HG03558 (cell line): Measurements from ENCODE around the gene PISD.
"Not testable (repeated sequence)": the region's sequence is repeated elsewhere in the genome, so short reads cannot be mapped to it uniquely, and the experiment has no call there.

Experiments
- ATAC-seq: cut with Tn5 transposase; IDR thresholded peaks from one replicate; pipeline ENCODE4 v1.9.1; 2021; ENCODE audit warnings: moderate number of reproducible peaks; ENCODE audit not compliant: unreplicated experiment; ENCODE audit errors: extremely low read depth

PISD gene

GRCh38 chr22:31661851-31662667 is at the start of gene PISD:
Gene PISD, minus strand, starts transcription at chr22:31662215. Its CDS starts 7 bp downstream, at chr22:31662208.
- ATAC-seq = peak; percentile 49

DNA sequence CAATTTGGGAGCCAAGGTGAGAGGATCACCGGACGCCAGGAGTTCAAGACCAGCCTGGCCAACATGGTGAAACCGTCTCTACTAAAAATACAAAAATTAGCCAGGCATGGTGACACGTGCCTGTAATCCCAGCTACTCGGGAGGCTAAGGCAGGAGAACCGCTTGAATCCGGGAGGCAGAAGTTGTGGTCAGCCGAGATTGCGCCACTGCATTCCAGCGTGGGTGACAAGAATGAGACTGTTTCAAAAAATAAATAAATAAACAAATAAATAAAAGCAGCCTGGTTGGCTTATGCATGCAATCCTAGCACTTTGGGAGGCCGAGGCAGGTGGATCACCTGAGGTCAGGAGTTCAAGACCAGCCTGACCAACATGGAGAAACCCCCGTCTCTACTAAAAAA is 49.2 kb upstream of the PISD start:
- not testable (repeated sequence) for ATAC-seq

DNA sequence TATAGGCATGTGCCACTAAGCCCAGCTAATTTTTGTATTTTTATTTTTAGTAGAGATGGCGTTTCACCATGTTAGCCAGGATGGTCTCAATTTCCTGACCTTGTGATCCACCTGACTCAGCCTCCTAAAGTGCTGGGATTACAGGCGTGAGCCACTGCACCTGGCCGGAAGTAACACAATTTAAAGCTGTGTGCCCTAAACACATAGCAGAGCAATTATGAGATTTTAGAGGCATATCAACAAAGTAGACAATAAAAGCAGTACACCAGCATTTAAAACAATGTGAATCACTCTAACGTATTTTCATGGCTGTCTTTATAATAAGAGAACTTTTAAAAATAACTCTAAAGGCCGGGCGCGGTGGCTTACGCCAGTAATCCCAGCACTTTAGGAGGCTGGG is 45.5 kb upstream of the PISD start:
- no peak for ATAC-seq

DNA sequence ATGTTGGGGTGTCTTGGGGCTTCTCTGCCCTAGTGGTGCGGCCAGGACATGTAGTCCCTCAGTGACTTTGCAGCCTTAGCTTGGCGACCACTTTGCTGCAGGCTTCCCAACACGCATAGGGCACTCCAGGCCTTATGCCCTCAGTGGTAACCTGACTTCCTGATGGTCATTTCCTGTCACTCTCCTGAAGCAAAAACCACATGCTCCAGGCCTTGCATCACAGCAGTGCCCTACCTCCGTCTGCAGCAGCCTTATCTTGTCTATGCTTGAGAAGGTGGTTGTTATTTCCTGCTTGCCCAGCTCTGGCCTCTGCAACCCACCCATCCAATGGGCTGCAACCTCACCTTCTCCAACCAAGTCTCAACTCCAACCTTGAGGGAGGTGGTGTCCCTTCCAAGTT is 33.4 kb upstream of the PISD start:
- ATAC-seq = no peak

DNA sequence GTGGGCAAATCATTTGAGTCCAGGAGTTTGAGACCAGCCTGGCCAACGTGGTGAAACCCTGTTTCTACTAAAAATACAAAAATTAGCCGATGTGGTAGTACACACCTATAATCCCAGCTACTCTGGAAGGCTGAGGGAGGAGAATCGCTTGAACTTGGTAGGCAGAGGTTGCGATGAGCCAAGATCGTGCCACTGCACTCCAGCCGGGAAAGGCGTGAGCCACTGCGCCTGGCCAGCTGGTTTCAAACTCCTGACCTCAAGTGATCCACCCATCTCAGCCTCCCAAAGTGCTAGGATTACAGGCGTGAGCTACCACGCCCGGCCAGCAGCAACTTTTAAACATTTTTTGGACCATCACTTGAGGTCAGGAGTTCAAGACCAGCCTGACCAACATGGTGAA is 32.0 kb upstream of the PISD start:
- not testable (repeated sequence) for ATAC-seq

DNA sequence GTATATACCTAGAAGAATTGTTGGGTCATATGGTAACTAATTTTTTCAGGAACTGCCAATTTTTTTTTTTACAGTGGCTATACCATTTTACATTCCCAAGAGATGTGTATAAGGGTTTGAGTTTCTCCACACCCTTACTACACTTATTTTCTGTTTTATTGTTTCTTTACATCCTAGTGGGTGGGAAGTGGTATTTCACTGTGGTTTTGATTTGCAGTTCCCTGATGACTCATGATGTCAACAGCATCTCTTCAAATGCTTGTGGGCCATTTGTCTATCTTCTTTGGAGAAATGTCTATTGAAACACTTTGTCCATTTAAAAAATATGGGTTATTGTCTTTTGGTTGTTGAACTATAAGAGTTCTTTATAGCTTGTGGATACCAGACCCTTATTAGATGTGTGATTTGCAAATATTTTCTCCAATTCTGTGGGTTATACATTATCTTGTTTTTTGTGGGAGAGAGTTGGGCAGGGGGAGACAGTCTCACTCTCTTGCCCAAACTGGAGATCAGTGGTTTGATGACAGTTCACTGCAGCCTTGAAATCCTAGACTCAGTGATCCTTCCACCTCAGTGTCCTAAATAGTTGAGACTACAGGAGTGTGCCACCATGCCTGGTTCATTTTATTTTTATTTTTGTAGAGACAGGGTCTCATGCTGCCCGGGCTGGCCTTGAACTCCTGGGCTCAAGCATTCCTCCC is 30.3 kb upstream of the PISD start:
- no peak for ATAC-seq

- no peak for ATAC-seq
Observed at GRCh38 chr22:31691408-31691807, 29.4 kb upstream of the PISD start.

- ATAC-seq = no peak
Observed at GRCh38 chr22:31683181-31684105, 21.4 kb upstream of the PISD start.

- no peak for ATAC-seq
Observed at GRCh38 chr22:31682751-31683150, 20.7 kb upstream of the PISD start.

GRCh38 chr22:31681349-31682345 is 19.6 kb upstream of the PISD start:
- ATAC-seq = no peak

GRCh38 chr22:31680861-31681341 is 18.9 kb upstream of the PISD start:
- ATAC-seq = no peak

- no peak for ATAC-seq
Observed at GRCh38 chr22:31678748-31679147, 16.7 kb upstream of the PISD start.

DNA sequence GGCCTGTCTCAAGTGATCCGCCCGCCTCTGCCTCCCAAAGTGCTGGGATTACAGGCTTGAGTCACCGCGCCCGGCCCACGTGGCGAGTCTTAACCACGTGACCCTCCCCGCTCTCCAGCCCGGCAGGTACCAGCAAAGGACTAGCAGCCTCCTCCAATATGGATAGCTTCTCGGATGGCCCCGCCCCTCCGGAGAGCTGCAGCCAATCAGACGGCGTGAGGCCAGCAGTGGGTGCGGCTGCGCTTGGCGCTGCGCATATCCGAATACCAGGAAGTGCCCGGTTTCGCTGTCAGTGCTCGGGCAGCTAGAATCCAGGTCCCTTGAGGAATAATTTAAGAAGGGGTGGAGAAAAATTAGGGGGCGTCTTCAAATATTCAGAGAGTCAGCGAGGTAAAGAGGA is 14.7 kb upstream of the PISD start:
- ATAC-seq = no peak

DNA sequence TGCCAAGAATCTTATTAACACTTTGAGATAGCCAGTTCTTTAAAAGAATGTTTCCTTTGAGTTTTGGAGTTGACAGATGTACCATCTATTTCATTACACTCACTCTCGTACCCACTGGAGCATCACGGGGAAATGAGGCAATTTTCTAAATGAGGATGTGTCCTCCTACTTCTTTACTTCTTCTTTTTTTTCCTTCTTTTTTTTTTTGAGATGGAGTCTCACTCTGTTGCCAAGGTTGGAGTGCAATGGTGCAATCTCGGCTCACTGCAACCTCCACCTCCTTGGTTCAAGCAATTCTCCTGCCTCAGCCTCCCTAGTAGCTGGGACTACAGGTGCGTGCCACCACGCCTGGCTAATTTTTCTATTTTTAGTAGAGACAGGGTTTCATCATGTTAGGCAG is 12.2 kb upstream of the PISD start:
- ATAC-seq = not testable (repeated sequence)

DNA sequence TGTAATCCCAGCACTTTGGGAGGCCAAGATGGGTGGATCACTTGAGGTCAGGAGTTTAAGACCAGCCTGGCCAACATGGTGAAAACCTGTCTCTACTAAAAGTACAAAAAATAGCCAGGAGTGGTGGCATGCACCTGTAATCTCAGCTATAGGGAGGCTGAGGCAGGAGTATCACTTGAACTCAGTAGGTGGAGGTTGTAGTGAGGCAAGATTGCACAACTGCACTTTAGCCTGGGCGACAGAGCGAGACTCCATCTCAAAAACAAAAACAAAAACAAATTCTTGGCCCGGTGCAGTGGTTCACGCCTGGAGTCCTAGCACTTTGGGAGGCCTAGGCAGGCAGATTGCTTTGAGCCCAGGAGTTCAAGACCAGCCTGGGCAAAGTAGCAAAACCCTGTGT is 6.8 kb upstream of the PISD start:
- ATAC-seq = not testable (repeated sequence)

DNA sequence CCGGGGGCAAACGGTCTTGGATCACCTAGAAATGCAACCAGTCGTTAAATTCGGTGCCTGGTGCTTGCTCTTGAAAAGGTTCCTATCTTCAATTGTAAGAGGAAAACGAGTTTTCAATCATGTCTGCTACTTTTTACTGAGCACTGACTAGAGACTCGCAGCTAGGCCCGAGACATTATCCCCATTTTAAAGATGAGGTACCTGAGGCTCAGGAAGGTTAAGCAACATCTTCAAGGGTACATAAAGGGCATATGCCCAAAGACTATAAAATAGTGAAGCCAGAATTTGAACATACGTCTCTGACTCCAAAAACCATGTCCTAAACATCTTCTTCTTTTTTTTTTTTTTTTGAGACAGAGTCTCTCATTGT is 638 bp upstream of the PISD start:
- no peak for ATAC-seq

DNA sequence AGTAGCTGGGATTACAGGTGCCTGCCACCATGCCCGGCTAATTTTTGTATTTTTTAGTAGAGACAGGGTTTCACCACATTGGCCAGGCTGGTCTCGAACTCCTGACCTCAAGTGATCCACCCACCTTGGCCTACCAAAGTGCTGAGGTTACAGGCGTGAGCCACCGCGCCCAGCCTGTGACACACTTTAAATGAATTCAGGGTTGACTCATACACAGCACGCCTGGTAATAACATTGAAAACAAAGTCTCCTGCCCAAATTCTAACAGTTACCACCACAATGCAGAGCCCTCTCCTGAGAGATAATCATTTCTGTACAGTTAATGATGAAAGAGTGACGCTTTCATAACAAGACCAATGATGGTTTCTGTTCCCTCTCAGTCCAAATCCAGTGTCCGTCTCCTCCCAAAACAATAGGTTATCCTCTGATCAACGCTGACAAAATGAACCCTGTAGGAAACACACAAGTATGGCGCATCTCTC is 1.1 kb downstream of the PISD start:
- ATAC-seq = not testable (repeated sequence)

DNA sequence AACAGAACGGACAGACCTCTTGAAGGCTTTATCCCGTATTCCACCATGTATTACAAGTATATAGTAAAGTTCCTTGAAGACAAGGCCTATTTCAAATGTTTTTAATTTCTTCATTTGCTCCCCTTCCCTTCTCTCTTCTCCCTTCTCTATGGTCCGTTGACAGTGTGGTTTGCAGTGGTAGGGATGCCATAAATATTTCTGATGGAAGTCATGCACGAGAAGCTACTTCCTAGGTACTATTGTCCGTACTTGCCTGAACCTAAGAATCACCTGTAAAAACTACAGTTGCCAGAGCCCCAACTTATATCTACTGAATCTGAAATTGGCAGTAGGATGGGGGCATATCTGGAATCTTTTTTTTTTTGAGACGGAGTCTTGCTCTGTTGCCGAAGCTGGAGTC is 2.8 kb downstream of the PISD start:
- ATAC-seq = no peak

GRCh38 chr22:31654408-31654807 is 7.6 kb downstream of the PISD start:
- no peak for ATAC-seq
